HepG2 (cell line): ENCODE results near the gene EFS. TPM values are rescaled to one million over a fixed set of nuclear protein-coding genes. Genes with fewer than 3 reads are reported as not detected.
A peak's percentile ranks its signal among the peaks of the same experiment; 100 is the strongest.

Experiments used
- ATAC-seq: fragments of 200-7000 bp; cut with Tn5 transposase; 3 replicates; pipeline ENCODE4 v1.9.1; 2020; ENCODE audit warnings: mild to moderate bottlenecking, moderate library complexity
- BruUV-seq: library from RNA; stranded (reverse); fragments of 400-500 nt; replicated peaks from 2 replicates; lab custom pipeline; 2021; lab: Mats Ljungman, UMichigan
- CTCF ChIA-PET: fragments of 300-600 bp; formaldehyde crosslinking; extraction: SDS; loops from one replicate; lab custom pipeline; 2021; ENCODE audit warnings: low total read pairs, inconsistent platforms, low intra/inter-chr PET ratio; lab: Yijun Ruan, JAX
- POLR2A ChIA-PET: fragments of 350-600 bp; sonication (Branson Sonifier 250); formaldehyde crosslinking; loops from one replicate; lab custom pipeline; 2020; ENCODE audit warnings: antibody characterized with exemption, inconsistent platforms; lab: Yijun Ruan, JAX
- DNase-seq: peaks from one replicate; pipeline ENCODE4 v3.0.0-alpha.2; 2015; ENCODE audit warnings: low spot score
- FAIRE-seq: peaks from 3 replicates; lab custom pipeline; 2011; peaks lifted over from hg19 to GRCh38; lab: Jason Lieb, UNC
- H2AFZ ChIP-seq: one replicate; pipeline ENCODE4 v1.6.1; 2011; ENCODE audit warnings: low read length, inconsistent platforms
- H3K27ac ChIP-seq: fragments of 300-600 bp; 3 replicates; pipeline ENCODE4 v1.8.0; 2011; ENCODE audit warnings: mixed run types, mild to moderate bottlenecking, mixed read lengths, low read length, inconsistent platforms; ENCODE audit not compliant: insufficient read depth; ENCODE audit errors: extremely low read length
- H3K27me3 ChIP-seq, 2 experiments: fragments of 200-600 bp in 1 of 2; 2 replicates in 1 of 2; 3 replicates in 1 of 2; pipeline versions ENCODE4 v1.6.0 to v1.8.0; 2011; ENCODE audit warnings: low read length in 2 of 2, mild to moderate bottlenecking in 2 of 2, moderate library complexity in 2 of 2, inconsistent platforms in 1 of 2; ENCODE audit not compliant: insufficient read depth in 2 of 2, control insufficient read depth in 1 of 2
- H3K36me3 ChIP-seq, 2 experiments: fragments of 200-600 bp in 1 of 2; replicated peaks in 1 of 2; 2 replicates in 1 of 2; 3 replicates in 1 of 2; pipeline versions ENCODE4 v1.5.1 to v1.8.0; 2011; ENCODE audit warnings: low read length in 2 of 2, inconsistent platforms in 1 of 2; ENCODE audit not compliant: insufficient read depth in 2 of 2, control insufficient read depth in 1 of 2
- H3K4me1 ChIP-seq: 2 replicates; pipeline ENCODE4 v1.5.1; 2012; ENCODE audit warnings: low read length, inconsistent platforms; ENCODE audit not compliant: insufficient read depth
- H3K4me2 ChIP-seq: 2 replicates; pipeline ENCODE4 v1.6.0; 2011; ENCODE audit warnings: low read depth, low read length, inconsistent platforms
- H3K4me3 ChIP-seq, 3 experiments: fragments of 200-600 bp in 1 of 3; sonication (generic), shearing (Covaris generic) in 1 of 3; replicated peaks in 1 of 3; 2 replicates each; pipeline ENCODE4 v1.5.1; 2011 to 2016; ENCODE audit warnings: low read length in 3 of 3, inconsistent platforms in 2 of 3, low read depth in 2 of 3, mild to moderate bottlenecking in 2 of 3, control low read depth in 1 of 3, mixed read lengths in 1 of 3; ENCODE audit not compliant: insufficient read depth in 1 of 3
- H3K79me2 ChIP-seq: one replicate; pipeline ENCODE4 v1.6.1; 2011; ENCODE audit warnings: low read length, inconsistent platforms; ENCODE audit not compliant: insufficient read depth
- H3K9ac ChIP-seq: 2 replicates; pipeline ENCODE4 v1.6.0; 2011; ENCODE audit warnings: mild to moderate bottlenecking, low read depth, low read length, inconsistent platforms; ENCODE audit not compliant: insufficient read depth
- H3K9me3 ChIP-seq: 2 replicates; pipeline ENCODE4 v1.5.1; 2012; ENCODE audit warnings: mild to moderate bottlenecking, low read length
- H4K20me1 ChIP-seq: 2 replicates; pipeline ENCODE4 v1.6.0; 2011; ENCODE audit warnings: inconsistent platforms, mild to moderate bottlenecking, low read length, moderate library complexity; ENCODE audit not compliant: insufficient read depth
- PHF20 ChIP-seq: sonication (generic); formaldehyde crosslinking; IDR thresholded peaks from 2 replicates; pipeline ENCODE4 v1.5.0; 2020; ENCODE audit warnings: mild to moderate bottlenecking, missing genetic modification reagents
- REPIN1 ChIP-seq: sonication (generic); formaldehyde crosslinking; IDR thresholded peaks from 2 replicates; pipeline ENCODE4 v1.8.0; 2022; ENCODE audit warnings: missing genetic modification reagents, low read depth, mild to moderate bottlenecking, borderline replicate concordance
- SALL1 ChIP-seq: sonication (generic); formaldehyde crosslinking; IDR thresholded peaks from 2 replicates; pipeline ENCODE4 v1.8.0; 2022; ENCODE audit warnings: mild to moderate bottlenecking, missing genetic modification reagents
- SPEN ChIP-seq: sonication (generic); formaldehyde crosslinking; IDR thresholded peaks from 2 replicates; pipeline ENCODE4 v1.5.1; 2020; ENCODE audit warnings: low read depth, mild to moderate bottlenecking, missing genetic modification reagents
- XBP1 ChIP-seq: sonication (generic); formaldehyde crosslinking; IDR thresholded peaks from 2 replicates; pipeline ENCODE4 v1.5.0; 2020; ENCODE audit warnings: missing genetic modification reagents
- ZNF256 ChIP-seq: sonication (generic); formaldehyde crosslinking; conservative IDR thresholded peaks from 2 replicates; pipeline ENCODE4 v1.4.0; 2020; ENCODE audit warnings: missing genetic modification reagents
- ZNF547 ChIP-seq: sonication (generic); formaldehyde crosslinking; IDR thresholded peaks from 2 replicates; pipeline ENCODE4 v1.5.1; 2020; ENCODE audit warnings: mild to moderate bottlenecking, missing genetic modification reagents
- ZSCAN20 ChIP-seq: sonication (generic); formaldehyde crosslinking; IDR thresholded peaks from 2 replicates; pipeline ENCODE4 v1.4.0; 2020; ENCODE audit warnings: missing genetic modification reagents, mild to moderate bottlenecking, borderline replicate concordance
- WGBS: methylation state at CpG from one replicate; pipeline ENCODE4 v1.1.6; 2017; ENCODE audit warnings: low lambda C conversion rate; 5-methylcytosine and 5-hydroxymethylcytosine counted together
- in situ Hi-C: cut with HindIII; loops from 2 replicates; pipeline ENCODE4 v1.10.0; 2017; ENCODE audit warnings: low pct_unique_long_range_greater_than_20kb; ENCODE audit not compliant: extremely low pct_ligation_motif_present
- intact Hi-C: fragments of 100-400 bp; cut with micrococcal nuclease; formaldehyde crosslinking; loops from one replicate; pipeline ENCODE4 v1.10.0; 2022; ENCODE audit not compliant: unreplicated experiment
- polyA plus RNA-seq, 8 experiments: library from polyadenylated mRNA; depleted of rRNA in 3 of 8; stranded (reverse) in 7 of 8; unstranded in 1 of 8; fragments of >200 nt; fragmentation: Illumina TruSeq in 4 of 8; extraction: Trizol in 4 of 8; gene quantifications; 2 replicates each; pipeline versions ENCODE4 v1.2.1 to v1.2.3, GENCODE V29; 2011 to 2016; ENCODE audit warnings: low read depth in 4 of 8, missing spikeins in 1 of 8, mixed read lengths in 1 of 8; ENCODE audit not compliant: insufficient read depth in 1 of 8
- total RNA-seq, 5 experiments: library from RNA; depleted of rRNA; stranded (reverse); fragments of >200 nt; fragmentation: Illumina TruSeq; extraction: Trizol; gene quantifications; 2 replicates each; pipeline ENCODE4 v1.2.3, GENCODE V29; 2016; ENCODE audit warnings: low read depth in 1 of 5
- TF ChIP-seq, protein P1 (sequence below): fragments of 450-650 bp; IDR thresholded peaks from 2 replicates; pipeline ENCODE4 v1.6.1; 2017
- TF ChIP-seq, protein P2 (sequence below): sonication (generic); formaldehyde crosslinking; IDR thresholded peaks from 2 replicates; pipeline ENCODE4 v1.8.1; 2022; ENCODE audit warnings: mild to moderate bottlenecking, missing genetic modification reagents
- TF ChIP-seq, protein P3 (sequence below): sonication (generic); formaldehyde crosslinking; IDR thresholded peaks from 2 replicates; pipeline ENCODE4 v1.8.0; 2022; ENCODE audit warnings: missing genetic modification reagents, mild to moderate bottlenecking, moderate library complexity, borderline replicate concordance
- TF ChIP-seq, protein P4 (sequence below): sonication (generic); formaldehyde crosslinking; IDR thresholded peaks from 2 replicates; pipeline ENCODE4 v1.4.0; 2020; ENCODE audit warnings: mild to moderate bottlenecking, missing genetic modification reagents

EFS gene
- total and polyA plus RNA-seq, 2 of the 13 experiments (the other 11 are each of a cell fraction or from before 2014, with no cell fraction given): not detected

DNA sequence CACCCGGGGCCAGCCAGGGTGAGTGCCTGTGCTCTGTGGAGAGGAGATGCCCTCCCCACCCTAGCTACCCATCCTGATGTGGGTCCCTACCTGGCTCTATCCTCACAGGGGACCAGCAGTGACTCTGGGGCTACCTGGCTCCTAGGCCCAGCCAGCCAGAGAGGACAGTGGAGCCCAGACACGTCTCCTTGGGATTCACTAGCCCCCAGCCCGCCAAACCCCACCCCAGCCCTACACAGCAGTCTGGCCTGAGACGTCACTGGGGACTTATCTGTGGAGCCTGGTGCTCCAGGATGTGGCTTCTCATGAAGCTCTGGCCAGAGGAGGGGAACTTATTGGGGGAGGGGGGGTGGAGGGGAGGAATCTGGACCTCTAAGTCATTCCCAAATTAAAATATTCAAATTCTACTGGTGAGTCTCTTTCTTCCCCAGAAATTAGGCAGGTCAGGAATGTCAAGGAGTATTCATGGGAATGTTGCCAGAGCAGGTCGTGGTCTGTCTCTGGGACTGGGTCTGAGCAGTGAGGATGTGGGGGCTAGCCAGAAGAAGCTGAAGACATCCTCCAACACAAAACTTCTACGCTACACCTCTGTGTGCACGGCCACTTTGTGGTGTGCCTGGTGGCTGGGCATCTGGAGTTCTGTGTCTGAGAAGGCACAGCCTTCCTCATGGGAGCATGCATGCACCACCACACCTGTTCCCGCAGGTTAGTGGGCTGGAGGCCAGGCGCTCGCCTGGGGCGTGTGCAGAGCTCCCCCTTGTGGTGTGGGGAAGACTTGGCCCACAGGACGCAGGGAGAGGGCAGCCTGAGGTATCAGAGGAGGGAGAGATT, 14.6 kb upstream of the EFS start:
- FAIRE-seq: peak; percentile 72
- in situ Hi-C loops: loop anchor here (5.0 kb wide), 2 partner anchors 52 to 117 kb away; no protein-coding TSS in a partner anchor
- TF ChIP-seq, protein P1, sequence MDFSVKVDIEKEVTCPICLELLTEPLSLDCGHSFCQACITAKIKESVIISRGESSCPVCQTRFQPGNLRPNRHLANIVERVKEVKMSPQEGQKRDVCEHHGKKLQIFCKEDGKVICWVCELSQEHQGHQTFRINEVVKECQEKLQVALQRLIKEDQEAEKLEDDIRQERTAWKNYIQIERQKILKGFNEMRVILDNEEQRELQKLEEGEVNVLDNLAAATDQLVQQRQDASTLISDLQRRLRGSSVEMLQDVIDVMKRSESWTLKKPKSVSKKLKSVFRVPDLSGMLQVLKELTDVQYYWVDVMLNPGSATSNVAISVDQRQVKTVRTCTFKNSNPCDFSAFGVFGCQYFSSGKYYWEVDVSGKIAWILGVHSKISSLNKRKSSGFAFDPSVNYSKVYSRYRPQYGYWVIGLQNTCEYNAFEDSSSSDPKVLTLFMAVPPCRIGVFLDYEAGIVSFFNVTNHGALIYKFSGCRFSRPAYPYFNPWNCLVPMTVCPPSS: no peak
- TF ChIP-seq ZSCAN20 (CRISPR knock-in tag) (no peak), ZNF256 (0 out of 2 replicates have a peak, but pooled peaks have one; percentile 79), ZNF547 (CRISPR knock-in tag) (peak; percentile 91), XBP1 (CRISPR knock-in tag) (no peak), SALL1 (CRISPR knock-in tag) (peak; percentile 86), REPIN1 (CRISPR knock-in tag) (peak; percentile 72; the same call in 1 of the 2 replicates), SPEN (CRISPR knock-in tag) (no peak), PHF20 (CRISPR knock-in tag) (no peak)
- TF ChIP-seq, protein P2, sequence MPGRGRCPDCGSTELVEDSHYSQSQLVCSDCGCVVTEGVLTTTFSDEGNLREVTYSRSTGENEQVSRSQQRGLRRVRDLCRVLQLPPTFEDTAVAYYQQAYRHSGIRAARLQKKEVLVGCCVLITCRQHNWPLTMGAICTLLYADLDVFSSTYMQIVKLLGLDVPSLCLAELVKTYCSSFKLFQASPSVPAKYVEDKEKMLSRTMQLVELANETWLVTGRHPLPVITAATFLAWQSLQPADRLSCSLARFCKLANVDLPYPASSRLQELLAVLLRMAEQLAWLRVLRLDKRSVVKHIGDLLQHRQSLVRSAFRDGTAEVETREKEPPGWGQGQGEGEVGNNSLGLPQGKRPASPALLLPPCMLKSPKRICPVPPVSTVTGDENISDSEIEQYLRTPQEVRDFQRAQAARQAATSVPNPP (CRISPR knock-in tag): no peak
- TF ChIP-seq, protein P3, sequence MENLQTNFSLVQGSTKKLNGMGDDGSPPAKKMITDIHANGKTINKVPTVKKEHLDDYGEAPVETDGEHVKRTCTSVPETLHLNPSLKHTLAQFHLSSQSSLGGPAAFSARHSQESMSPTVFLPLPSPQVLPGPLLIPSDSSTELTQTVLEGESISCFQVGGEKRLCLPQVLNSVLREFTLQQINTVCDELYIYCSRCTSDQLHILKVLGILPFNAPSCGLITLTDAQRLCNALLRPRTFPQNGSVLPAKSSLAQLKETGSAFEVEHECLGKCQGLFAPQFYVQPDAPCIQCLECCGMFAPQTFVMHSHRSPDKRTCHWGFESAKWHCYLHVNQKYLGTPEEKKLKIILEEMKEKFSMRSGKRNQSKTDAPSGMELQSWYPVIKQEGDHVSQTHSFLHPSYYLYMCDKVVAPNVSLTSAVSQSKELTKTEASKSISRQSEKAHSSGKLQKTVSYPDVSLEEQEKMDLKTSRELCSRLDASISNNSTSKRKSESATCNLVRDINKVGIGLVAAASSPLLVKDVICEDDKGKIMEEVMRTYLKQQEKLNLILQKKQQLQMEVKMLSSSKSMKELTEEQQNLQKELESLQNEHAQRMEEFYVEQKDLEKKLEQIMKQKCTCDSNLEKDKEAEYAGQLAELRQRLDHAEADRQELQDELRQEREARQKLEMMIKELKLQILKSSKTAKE (CRISPR knock-in tag): no peak; the same call in 1 of the 2 replicates
- TF ChIP-seq, protein P4, sequence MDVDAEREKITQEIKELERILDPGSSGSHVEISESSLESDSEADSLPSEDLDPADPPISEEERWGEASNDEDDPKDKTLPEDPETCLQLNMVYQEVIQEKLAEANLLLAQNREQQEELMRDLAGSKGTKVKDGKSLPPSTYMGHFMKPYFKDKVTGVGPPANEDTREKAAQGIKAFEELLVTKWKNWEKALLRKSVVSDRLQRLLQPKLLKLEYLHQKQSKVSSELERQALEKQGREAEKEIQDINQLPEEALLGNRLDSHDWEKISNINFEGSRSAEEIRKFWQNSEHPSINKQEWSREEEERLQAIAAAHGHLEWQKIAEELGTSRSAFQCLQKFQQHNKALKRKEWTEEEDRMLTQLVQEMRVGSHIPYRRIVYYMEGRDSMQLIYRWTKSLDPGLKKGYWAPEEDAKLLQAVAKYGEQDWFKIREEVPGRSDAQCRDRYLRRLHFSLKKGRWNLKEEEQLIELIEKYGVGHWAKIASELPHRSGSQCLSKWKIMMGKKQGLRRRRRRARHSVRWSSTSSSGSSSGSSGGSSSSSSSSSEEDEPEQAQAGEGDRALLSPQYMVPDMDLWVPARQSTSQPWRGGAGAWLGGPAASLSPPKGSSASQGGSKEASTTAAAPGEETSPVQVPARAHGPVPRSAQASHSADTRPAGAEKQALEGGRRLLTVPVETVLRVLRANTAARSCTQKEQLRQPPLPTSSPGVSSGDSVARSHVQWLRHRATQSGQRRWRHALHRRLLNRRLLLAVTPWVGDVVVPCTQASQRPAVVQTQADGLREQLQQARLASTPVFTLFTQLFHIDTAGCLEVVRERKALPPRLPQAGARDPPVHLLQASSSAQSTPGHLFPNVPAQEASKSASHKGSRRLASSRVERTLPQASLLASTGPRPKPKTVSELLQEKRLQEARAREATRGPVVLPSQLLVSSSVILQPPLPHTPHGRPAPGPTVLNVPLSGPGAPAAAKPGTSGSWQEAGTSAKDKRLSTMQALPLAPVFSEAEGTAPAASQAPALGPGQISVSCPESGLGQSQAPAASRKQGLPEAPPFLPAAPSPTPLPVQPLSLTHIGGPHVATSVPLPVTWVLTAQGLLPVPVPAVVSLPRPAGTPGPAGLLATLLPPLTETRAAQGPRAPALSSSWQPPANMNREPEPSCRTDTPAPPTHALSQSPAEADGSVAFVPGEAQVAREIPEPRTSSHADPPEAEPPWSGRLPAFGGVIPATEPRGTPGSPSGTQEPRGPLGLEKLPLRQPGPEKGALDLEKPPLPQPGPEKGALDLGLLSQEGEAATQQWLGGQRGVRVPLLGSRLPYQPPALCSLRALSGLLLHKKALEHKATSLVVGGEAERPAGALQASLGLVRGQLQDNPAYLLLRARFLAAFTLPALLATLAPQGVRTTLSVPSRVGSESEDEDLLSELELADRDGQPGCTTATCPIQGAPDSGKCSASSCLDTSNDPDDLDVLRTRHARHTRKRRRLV (CRISPR knock-in tag): no peak

More for the DNA sequence above, 14.6 kb upstream of the EFS start:
- ATAC-seq (peak; percentile 88), DNase-seq (peak; percentile 66)
- CTCF ChIA-PET: interaction anchor here (0.9 to 5.9 kb wide), 7 partner anchors 21 to 259 kb away, joined by 3 to 111 read pairs (median 4); no protein-coding TSS in a partner anchor
- Histone ChIP-seq H3K9me3 (no peaks in the 10 kb centered on the region), H3K27me3 (peaks cover 26 to 90% of the 10 kb centered on the region in 2 experiments), H2AFZ (no peak overlapping the region), H4K20me1 (no peaks in the 10 kb centered on the region), H3K4me3 (no peak overlapping the region), H3K4me2 (no peak overlapping the region), H3K36me3 (no peaks in the 10 kb centered on the region), H3K27ac (no peak overlapping the region), H3K79me2 (no peaks in the 10 kb centered on the region), H3K4me1 (no peaks in the 10 kb centered on the region), H3K9ac (no peak overlapping the region)
- 5% methylated on average over 12 of the region's 12 CpGs for WGBS
- intact Hi-C loops: loop anchor here (1.0 to 5.0 kb wide), 3 partner anchors 51 to 257 kb away; no protein-coding TSS in a partner anchor
- POLR2A ChIA-PET: interaction anchor here (1.2 to 1.4 kb wide), 4 partner anchors 19 to 73 kb away, joined by 3 to 16 read pairs (median 6); partner anchors contain the start of gene PABPN1
- BruUV-seq: no TSS peak
